ENCODE results near the gene KDELR1. TPM values are rescaled to one million over a fixed set of nuclear protein-coding genes. Genes with fewer than 3 reads are reported as not detected.
A peak's percentile ranks its signal among the peaks of the same experiment; 100 is the strongest.

The KDELR1 gene
- total RNA-seq (2021), result 195 and 198 TPM in 2 replicates
- long read RNA-seq, transcript KDELR1-203 (4 exons, 1,594 nt), result minor isoform, 11 of 535 reads
- long read RNA-seq, transcript KDELR1-201 (5 exons, 1,557 nt), result major isoform, 514 of 535 reads
- long read RNA-seq, partial matches to known transcripts, result 5 of 535 reads
- long read RNA-seq, other reads (novel, unspliced or antisense), result 5 of 535 reads

DNA sequence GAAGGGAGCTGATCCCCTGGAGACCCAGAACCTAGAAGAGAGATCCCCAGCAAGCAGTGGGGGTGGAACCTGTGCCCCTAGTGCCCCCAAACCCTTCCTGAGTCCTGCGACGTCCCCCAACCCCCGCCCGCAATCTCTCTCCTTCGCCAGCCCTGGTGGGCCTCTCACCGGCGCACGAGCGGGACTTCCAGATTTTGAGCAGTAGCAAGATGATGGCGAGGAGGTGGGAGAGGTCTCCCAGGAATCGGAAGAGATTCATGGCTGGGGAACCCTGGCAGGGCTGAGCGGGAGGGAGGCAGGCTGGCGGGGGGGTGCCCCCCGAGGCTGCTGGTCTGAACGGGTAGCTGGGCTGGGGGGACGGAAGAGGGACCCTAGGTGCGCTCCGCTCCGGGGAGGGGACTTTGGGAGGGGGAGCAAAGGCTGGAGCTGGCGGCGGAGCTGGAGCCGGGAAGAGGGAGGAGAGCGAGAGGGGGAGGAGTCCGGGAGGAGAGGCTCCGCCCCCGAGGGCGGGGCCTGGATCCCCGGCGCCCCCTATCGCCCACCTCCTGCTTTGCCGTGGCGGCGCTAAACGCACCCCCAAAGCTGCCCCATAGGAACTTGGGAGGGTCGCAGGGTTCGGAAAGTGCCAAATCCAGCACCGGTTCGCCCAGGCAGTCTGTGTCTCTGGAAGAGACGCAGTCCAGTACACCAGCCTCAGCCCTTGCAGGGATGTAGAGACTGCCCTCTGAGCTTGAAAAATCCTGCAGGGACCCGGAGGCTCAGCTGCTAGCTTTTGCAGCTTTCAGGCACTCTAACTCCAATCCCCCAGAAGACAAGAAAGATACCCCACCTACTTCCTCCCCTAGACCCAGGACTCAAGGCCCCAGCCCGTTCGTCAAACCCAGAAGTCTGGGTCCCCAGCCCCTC lies at the start of gene KDELR1:
KDELR1 (minus strand) TSS at position 452 of the 906 bp plus-strand sequence; CDS start at position 259, 193 bp downstream.
- peak within 1 kb of the TSS; percentile 70 for H3K18ac ChIP-seq (ENCODE audit: insufficient read length, low read depth, low read length)
- no peak within 1 kb of the TSS for H3K23ac ChIP-seq (ENCODE audit: insufficient read length, low read depth, low read length)
- no peak within 1 kb of the TSS for H4K8ac ChIP-seq (replicated peaks; ENCODE audit: insufficient read length, low read depth, low read length)
- no peak within 1 kb of the TSS for H2BK15ac ChIP-seq (ENCODE audit: low read depth, low read length)
- H2AK5ac ChIP-seq (ENCODE audit: insufficient read length, low read length), result no peak within 1 kb of the TSS
- H3K4ac ChIP-seq (ENCODE audit: low read depth, low read length), result no peak within 1 kb of the TSS
- Mint-ChIP-seq H3K9me3 (no peaks in the 10 kb centered on the region), H3K27ac (peak within 1 kb of the TSS; percentile 77 to 96 (median 94)), H3K27me3 (ENCODE audit: low read depth) (peaks cover 45% of the 10 kb centered on the region), H3K4me3 (peak within 1 kb of the TSS; percentile 93 to 98), H3K4me1 (peaks cover 21 to 43% of the 10 kb centered on the region in 2 experiments), H3K36me3 (ENCODE audit: insufficient read depth in 1 of 3, low read depth in 3 of 3) (peaks cover 19 to 27% (median 24%) of the 10 kb centered on the region in 3 experiments; a peak in 6 of 7 replicates)
- peak within 1 kb of the TSS; percentile 69 for H3K14ac ChIP-seq (ENCODE audit: insufficient read depth, low read length)
- H2BK5ac ChIP-seq (ENCODE audit: insufficient read length, low read length), result no peak within 1 kb of the TSS
- H3K27me3 ChIP-seq (ENCODE audit: insufficient read depth, low read length), result peaks cover 8% of the 10 kb centered on the region; the same call in 1 of the 2 replicates
- no peaks in the 10 kb centered on the region for H3K79me1 ChIP-seq (ENCODE audit: insufficient read depth, low read depth, low read length, poor library complexity, severe bottlenecking)
- H3K56ac ChIP-seq (ENCODE audit: insufficient read length, low read depth, low read length), result no peak within 1 kb of the TSS
- H4K5ac ChIP-seq (ENCODE audit: insufficient read length, low read depth, low read length), result no peak within 1 kb of the TSS
- no peak within 1 kb of the TSS for H2AFZ ChIP-seq (ENCODE audit: low read length)
- H3K4me2 ChIP-seq (ENCODE audit: insufficient read depth, insufficient read length, low read length), result peak within 1 kb of the TSS; percentile 65
- peak within 1 kb of the TSS; percentile 87 for H3K9ac ChIP-seq (ENCODE audit: extremely low read depth, insufficient read length, low read length)
- H2BK12ac ChIP-seq (ENCODE audit: insufficient read length, low read depth, low read length), result no peak within 1 kb of the TSS
- peaks cover 5% of the 10 kb centered on the region for H3K23me2 ChIP-seq (ENCODE audit: insufficient read length, low read depth, low read length, poor library complexity, severe bottlenecking)
- no peak within 1 kb of the TSS for H2BK20ac ChIP-seq (ENCODE audit: low read depth, low read length, poor library complexity, severe bottlenecking)
- TF ChIP-seq, protein P1, sequence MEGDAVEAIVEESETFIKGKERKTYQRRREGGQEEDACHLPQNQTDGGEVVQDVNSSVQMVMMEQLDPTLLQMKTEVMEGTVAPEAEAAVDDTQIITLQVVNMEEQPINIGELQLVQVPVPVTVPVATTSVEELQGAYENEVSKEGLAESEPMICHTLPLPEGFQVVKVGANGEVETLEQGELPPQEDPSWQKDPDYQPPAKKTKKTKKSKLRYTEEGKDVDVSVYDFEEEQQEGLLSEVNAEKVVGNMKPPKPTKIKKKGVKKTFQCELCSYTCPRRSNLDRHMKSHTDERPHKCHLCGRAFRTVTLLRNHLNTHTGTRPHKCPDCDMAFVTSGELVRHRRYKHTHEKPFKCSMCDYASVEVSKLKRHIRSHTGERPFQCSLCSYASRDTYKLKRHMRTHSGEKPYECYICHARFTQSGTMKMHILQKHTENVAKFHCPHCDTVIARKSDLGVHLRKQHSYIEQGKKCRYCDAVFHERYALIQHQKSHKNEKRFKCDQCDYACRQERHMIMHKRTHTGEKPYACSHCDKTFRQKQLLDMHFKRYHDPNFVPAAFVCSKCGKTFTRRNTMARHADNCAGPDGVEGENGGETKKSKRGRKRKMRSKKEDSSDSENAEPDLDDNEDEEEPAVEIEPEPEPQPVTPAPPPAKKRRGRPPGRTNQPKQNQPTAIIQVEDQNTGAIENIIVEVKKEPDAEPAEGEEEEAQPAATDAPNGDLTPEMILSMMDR (conservative IDR thresholded peaks at IDR 0.05), result peak; percentile 95
- H3T11ph ChIP-seq (ENCODE audit: low read length), result no peak within 1 kb of the TSS
- H2BK120ac ChIP-seq (ENCODE audit: low read depth, low read length, poor library complexity, severe bottlenecking), result no peak within 1 kb of the TSS
- no peaks in the 10 kb centered on the region for H3K9me3 ChIP-seq (ENCODE audit: control insufficient read depth, low read depth, low read length)
- WGBS (ENCODE audit: extremely low coverage, insufficient read length, low lambda C conversion rate), result no CpG with 5 or more reads among the region's 42 CpGs
- H3K79me2 ChIP-seq (ENCODE audit: insufficient read depth, low read length), result no peaks in the 10 kb centered on the region
- H3K27ac ChIP-seq (ENCODE audit: insufficient read length, low read depth, low read length), result no peak within 1 kb of the TSS
- peaks cover 3% of the 10 kb centered on the region; the same call in 1 of the 2 replicates for H3K4me1 ChIP-seq (ENCODE audit: insufficient read depth, low read length)
- no peaks in the 10 kb centered on the region for H4K20me1 ChIP-seq (ENCODE audit: control insufficient read depth, insufficient read depth, insufficient read length)
- peak; percentile 78 for DNase-seq
- no peak within 1 kb of the TSS for H4K91ac ChIP-seq (ENCODE audit: insufficient read length, low read depth, low read length)
